Hypothalamus (tissue), 51 donors: ENCODE results near the gene TP53BP1.
A peak's percentile ranks its signal among the peaks of the same experiment; 100 is the strongest.

ENCODE experiments used
- DNase-seq, 51 donors: peaks; one replicate each; lab custom pipeline; 2025; lab: John Stamatoyannopoulos, UW

Gene TP53BP1

DNA sequence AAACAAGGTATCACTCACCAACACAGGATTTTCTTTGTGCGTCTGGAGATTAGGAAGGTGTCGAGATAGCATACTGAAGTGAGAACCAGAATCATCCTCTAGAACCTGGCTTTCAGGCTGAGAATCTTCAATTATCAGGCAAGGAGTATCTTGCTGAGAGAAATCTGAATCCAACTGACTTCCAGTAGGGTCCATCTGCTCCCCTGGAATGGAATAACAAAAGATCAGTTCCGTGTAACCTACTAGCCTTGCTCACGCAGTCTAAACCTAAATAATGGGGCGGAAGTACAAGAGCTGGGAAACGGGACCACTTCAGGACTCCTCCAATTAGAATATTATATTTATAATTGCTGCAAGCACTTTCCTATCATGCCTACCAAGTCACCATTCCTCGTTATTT, 690 bp downstream of the TP53BP1 start:
- DNase-seq, result no peak

DNA sequence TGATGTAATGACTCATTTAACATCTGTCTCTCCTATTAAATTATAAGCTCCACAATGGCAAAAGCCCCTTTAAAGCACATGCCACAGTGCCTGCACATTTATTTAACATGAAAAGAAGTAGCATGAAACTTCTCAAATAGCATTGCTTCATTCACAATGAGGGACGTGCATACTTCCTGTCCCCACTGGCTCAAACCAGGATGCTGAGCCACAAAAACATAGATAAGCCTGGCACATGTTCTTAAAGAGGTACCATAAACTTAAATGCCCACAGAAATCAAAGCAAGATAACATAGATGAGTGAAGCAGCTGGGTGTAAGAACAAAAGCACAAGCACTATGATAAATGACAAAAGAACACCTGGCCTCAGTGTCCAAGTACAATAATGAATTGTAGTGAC, 3.8 kb downstream of the TP53BP1 start:
- no peak for DNase-seq

DNA sequence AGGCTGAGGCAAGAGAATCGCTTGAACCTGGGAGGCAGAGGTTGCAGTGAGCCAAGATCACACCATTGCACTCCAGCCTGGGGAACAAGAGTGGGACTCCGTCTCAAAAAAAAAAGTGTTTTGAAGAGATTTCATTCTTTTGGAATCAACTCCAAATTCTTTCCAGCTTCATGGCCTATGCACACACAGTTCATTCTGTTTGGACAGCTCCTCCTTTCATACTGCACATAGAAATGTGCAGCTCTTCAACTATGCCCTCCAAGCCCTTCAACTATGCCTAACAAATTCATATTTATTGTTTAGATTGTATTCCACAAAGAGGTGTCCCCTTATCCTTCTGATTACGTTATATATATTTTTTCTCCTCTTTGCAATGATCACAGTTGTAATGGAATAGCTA, 4.2 kb downstream of the TP53BP1 start:
- no peak for DNase-seq

DNA sequence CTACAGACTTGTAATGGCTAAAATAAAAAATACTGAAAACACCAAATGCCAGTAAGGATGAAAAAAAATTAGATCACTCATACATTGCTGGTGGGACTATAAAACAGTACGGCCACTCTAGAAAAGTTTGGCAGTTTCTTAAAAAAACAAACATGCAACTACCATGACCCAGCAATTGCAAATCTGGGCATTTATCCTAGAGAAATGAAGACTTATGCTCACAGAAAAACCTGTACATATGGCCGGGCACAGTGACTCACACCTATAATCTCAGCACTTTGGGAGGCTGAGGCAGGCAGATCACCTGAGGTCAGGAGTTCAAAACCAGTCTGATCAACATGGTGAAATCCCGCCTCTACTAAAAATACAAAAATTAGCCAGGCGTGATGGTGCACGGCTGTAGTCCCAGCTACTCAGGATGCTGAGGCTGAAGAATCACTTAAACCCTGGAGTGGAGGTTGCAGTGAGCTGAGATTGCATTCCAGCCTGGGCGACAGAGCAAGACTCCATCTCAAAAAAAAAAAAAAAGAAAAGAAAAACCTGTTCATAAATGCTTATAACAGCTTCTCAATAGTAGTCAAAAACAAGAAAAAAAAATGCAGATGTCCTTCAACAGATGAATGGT, 5.6 kb downstream of the TP53BP1 start:
- no peak for DNase-seq

DNA sequence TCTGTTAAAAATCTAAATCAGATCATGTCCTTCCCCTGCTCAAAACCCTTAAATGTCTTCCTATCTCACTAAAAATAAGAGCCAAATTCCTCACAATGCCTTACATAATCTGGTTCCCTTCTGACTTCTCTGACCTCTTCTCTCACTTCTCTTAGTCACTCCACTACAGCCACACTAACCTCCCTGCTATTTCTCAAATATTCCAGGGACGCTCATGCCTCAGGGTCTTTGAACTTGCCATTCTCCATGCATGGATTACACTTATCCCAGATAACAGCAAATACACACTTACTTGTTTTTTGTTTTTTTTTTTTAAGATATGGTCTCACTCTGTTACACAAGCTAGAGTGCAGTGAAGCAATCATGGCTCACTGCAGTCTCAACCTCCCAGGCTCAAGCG, 8.5 kb downstream of the TP53BP1 start:
- no peak for DNase-seq

DNA sequence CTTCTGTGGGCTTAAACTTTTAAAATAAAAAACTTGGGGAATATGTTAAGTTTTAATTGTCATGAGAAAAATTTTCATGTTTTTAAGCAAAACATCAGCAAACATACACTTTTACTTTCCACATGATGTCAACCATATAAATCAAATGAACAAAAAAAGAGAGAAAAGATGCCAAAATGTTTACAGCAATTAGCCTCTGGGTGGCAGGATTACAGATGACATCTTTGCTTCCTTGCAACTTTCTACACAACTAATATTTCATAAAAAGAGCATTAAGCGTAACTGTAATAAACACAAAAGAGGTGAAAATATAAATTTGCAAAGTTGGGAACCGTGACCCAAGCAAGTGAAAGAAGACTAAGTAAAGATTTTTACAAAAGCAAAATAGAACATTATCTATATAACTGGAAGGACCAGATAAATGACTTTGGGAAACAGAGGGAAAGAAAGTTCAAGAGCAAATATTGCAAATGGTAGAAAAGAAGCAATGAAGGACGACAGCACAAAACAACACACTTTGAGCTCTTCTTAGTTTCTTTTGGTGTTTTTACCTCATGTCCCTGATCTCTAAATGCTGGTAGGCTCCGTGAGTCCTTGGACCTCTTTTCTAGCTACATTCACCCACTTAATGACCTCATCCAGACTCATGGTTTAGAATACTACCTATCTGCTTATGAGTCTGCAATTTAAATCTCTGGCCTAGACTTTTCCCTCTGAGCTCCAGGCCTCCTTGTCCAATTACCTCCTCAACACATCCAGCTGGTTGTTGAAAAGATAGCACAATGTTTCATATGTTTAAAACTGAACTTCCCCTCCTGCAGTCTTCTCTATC, 9.4 kb downstream of the TP53BP1 start:
- peak in 1 of 51 donors; percentile 15 for DNase-seq

DNA sequence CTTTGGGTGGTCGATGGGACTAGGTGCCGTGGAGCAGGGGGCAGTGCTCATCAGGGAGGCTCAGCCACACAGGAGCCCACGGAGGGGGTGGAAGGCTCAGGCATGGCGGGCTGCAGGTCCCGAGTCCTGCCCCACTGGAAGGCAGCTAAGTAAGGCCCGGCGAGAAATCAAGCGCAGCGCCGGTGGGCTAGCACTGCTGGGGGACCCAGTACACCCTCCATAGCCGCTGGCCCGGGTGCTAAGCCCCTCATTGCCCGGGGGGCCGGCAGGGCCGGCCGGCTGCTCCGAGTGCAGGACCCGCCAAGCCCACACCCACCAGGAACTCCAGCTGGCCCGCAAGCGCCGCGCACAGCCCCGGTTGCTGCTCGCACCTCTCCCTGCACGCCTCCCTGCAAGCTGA, 19.1 kb downstream of the TP53BP1 start:
- DNase-seq, result no peak

DNA sequence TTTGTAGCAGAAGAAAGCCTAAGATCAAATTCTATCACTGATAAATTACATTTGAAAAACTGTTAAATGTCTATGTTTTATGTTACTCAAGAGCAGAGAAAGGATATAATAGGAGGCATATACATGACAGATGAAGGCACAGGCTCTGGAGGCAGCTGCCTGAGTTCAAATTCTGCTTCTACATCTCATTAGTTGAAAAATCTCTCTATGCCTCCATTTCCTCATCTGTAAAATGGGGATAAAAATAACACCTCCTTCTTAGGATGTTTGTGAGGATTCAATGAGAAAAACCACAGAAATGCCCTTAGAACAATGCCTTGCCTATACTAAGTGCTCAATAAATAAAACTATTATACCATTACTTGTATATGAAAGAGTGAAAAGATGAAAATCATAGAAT, 21.0 kb downstream of the TP53BP1 start:
- no peak for DNase-seq

DNA sequence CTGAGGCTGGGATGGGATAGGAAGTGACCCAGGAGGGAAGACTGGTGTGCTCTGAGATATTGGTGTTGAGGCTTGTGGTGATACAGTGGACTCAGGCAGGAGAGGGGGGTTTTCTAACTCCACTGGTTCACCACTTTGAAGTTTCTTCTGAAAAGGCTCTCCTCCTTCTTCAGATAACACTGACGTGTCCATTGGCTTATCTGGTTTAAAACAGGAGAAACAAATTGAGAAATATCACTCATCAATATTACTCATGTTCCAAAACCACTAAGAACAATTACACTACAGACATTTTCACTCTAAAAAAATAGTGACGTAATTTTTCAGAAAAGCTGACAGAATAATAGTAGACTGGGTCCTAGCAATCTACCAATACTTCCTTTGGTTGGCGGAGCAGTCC, 23.1 kb downstream of the TP53BP1 start:
- DNase-seq, result no peak

DNA sequence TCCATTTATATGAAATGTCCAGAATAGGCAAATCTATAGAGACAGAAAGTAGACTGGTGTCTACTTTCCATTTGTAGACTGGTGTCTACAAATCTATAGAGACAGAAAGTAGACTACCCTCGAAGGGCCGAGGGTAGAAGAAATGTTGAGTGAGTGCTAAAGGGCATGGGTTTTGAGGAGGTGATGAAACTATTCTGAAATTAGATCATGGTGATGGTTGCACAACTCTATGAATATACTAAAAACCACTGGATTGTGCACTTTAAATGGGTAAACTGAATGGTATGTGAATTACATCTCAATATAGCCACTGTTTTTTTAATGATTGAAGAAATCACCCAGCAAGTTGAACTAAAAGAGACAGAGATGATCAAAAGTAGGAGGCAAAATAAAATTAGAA, 27.9 kb downstream of the TP53BP1 start:
- no peak for DNase-seq

DNA sequence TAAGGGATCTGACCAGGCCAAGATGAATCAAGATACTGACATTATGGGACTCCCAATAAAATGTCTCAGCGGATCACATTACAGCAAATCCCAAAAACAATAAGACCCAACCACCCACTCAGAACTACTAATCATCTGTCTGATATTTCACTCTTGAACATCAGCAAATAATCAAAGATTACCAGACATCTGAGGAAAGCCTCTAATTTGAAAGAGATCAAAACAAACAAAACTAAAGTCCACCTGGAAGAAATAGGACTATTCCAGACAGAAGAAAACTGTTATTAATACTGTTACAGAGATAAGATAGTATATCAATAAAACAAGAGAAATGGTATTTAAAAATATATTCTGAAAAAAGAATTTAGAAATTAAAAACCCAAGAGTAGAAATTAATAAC, 29.0 kb downstream of the TP53BP1 start:
- no peak for DNase-seq

DNA sequence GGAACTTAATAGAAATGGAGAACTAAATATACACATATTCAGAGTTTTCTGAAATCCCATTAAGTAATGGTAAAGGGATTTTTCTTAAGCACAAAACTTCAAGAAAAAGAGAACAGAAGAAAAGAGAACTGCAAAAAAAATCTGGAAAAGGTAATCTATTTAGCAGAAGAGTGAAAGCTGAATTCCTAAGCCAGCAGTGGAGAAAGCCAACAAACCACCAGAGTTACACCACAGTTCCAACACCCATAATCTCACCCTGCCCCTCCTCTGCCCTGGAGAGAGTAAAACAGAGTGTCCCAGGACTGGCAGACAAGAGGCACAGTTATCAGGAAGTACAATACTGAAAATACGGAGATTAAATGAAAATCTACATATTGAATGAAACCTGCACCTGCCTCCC, 29.4 kb downstream of the TP53BP1 start:
- DNase-seq, result no peak

DNA sequence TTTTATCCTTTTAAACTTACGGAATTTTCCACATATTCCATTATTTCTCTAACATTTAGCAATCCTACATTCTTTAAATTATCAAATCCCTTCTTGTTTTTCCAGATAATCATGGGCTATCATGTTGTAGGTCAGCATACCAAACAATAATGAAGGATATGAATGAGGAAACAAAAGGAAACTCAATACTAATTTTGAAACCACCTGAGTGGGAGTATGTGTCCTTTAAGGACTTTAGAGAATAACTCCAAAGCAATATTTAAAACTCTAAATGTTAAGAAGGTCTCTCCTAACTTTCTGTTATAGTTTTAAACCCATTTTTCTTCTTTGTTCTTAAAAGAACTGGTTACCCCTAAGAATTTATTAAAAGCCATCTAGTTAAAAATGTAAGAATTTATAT, 43.0 kb downstream of the TP53BP1 start:
- no peak for DNase-seq

DNA sequence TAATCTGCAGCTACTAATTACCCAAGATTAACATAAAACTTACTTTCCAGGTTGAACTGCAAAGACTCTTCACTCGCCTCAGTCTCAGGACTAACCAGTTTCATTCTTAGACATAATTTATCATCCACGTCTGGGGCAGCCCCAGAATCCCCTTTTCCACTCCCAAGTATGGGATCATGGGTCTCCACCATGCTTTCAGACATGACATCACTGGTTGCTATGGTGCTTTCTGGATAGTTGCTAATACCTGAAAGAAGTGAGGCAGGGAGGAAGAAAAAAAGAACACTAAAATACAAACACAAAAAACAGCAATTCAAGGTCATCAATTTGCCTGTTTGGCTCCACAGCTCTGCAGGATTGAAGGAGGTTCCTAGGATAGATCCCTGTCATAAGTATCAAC, 46.6 kb downstream of the TP53BP1 start:
- DNase-seq, result no peak

DNA sequence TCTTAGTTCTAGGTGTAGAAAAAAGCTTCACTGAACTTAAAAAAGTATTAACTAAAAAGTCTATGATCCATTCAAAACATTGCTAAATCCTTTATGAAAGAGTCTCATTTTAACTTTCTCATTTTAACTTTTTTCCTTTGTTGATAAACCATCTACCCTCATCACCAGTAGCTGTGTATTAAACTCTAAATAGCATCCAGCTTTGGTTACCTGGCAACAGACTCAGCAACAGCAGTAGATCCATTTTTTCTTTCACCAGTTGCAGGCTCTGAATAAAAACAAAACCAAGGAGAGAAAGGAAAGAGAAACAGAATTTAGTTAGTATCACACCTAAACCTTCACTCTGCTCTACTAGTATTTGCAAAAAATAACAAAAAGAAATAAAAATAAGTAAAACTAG, 51.6 kb downstream of the TP53BP1 start:
- DNase-seq, result no peak

DNA sequence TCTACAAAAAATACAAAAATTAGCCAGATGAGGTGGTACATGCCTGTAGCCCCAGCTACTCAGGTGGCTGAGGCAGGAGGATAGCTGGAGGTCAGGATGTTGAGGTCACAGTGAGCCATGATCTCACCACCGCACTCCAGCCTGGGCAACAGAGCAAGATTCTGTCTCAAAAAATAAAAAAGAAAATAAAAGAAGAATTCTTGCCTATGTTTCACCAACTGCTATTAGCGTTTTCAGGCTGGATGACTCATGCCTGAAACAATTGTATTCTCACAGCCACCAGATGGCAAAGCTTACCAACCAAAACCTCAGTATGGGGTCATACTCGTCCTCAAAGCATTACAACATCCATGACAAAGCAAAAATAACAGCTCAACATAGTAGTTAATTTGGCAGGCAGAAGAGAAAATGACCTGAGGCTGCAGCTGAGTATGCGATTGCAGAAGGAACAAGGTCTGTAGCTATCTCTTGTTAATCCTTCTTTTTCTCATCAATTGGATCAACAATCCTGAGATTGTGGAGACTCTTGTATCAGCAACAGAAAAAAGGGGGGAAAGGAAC, 52.2 kb downstream of the TP53BP1 start:
- DNase-seq, result peak in 30 of 51 donors; percentile 1 to 81 (median 34)

DNA sequence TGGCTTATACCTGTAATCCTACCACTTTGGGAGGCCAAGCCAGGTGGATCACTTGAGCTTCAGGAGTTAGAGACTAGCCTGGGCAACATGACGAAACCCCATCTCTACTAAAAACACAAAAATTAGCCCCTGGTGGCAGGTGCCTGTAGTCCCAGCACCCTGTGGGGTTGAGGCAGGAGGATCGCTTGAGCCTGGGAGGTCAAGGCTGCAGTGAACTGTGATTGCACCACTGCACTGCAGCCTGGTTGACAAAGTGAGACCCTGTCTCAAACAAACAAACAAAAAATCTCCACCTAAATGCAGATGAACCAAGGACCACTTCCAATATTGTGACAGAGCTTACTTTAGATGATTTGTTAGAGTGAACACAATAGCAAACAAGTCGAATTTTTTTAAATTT, 53.7 kb downstream of the TP53BP1 start:
- no peak for DNase-seq

DNA sequence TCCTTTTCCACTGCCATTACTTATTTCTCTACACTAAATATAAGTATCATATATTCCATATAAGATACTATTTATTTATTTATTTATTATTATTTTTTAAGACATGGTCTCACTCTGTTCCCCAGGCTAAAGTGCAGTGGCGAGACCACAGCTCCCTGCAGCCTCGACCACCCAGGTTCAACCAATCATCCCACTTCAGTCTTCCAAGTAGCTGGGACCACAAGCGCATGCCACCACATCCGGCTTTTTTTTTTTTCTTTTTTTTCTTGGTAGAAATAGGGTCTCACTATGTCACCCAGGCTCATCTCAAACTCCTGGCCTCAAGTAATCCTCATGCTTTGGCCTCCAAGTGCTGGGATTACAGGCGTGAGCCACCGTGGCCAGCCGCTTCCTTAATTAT, 56.6 kb downstream of the TP53BP1 start:
- no peak for DNase-seq

DNA sequence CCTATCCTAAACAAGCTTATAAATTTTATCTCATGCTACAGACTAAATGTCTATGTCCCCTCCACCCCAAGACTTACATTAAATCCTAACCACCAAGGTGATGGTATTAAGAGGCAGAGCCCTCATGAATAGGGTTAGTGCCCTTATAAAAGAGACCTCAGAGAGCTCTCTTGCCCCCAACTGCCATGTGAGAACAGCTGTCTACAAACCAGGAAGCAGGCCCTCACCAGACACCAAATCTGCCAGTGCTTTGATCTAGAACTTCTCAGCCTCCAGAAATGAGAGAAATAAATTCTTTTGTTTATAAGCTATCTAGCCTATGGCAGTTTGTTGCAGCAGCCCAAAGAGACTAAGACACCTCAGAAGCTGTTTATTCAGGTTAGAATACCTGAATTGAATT, 58.5 kb downstream of the TP53BP1 start:
- DNase-seq, result no peak

DNA sequence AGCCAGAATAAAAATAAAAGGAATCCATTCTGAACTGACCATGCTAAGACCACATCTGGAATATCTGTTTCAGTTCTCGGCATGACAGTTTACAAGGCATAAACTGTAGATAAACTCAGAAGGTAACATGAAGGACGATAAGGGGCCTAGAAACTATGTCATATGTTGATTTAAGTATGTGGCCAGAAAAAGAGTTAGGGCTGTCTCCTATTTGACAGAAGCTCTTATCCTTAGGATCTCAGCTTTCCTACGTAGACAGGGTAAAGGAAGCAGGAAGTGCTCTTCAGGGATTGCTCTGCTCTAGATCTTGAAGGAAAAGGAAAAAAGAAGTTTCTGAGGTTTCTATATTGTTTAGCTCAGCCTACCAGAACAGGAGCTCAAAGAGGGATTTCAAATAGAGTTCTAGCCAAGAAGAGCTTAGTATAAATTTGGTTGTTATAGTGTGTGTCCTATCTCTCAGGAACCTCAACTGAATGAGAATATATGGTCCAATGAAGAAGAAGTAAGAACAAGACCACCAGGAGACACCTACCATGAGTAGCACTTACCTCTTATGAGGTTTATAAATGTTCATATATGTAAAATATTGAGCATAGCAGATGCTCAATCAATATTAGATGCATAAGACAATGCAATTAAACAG, 59.2 kb downstream of the TP53BP1 start:
- no peak for DNase-seq

DNA sequence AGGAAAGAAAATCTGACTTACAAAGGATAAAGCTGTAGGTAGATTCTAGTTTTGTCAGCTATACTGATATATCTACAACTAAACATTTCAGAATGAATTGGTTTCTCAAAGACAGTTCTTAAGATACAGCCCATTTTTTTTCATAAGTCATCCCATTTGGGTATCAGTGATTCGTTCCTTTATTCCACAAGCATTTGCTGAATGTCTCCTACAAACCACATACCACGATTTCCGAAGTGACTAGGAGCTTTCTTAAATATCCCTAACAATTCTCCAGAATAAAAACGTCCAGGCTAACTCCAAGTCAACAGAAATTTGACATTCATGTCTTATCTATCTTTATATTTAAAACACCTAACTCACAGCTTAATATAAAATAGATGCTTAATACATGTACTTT, 59.8 kb downstream of the TP53BP1 start:
- no peak for DNase-seq

DNA sequence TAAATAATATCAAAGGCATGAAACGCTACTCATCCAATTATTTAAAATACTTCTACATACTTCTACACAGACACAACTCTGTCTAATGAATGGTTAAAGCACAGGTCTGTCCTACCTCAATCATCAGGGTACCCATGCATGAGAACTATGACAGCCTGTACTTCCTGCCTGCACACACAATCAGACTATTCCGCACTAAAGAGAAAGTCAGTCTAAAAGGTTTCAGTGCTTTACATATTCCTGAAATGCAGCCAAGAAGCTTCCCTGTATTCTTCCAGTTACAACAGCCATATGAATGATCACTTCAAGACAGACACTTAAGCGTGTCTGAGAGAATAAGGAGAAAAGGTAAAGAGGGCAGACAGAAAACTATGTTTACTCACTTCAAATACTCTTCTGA, 63.3 kb downstream of the TP53BP1 start:
- no peak for DNase-seq
